Keratinocyte (primary cell): Measurements from ENCODE around the gene KCNV2. TPM values are rescaled to one million over a fixed set of nuclear protein-coding genes. Genes with fewer than 3 reads are reported as not detected.

Source experiments
- DNase-seq: peaks from one replicate; pipeline ENCODE4 v3.0.0-alpha.2; 2011; ENCODE audit warnings: low read depth, missing footprints, low spot score
- FAIRE-seq: peaks from 2 replicates; lab custom pipeline; 2011; peaks lifted over from hg19 to GRCh38; lab: Jason Lieb, UNC
- H2AFZ ChIP-seq: 2 replicates; pipeline ENCODE4 v1.6.0; 2012; ENCODE audit warnings: low read length, control low read depth, inconsistent platforms; ENCODE audit not compliant: control insufficient read depth
- H3K27ac ChIP-seq: 2 replicates; pipeline ENCODE4 v1.5.1; 2011; ENCODE audit warnings: low read length; ENCODE audit not compliant: control insufficient read depth, insufficient read depth
- H3K27me3 ChIP-seq: 3 replicates; pipeline ENCODE4 v1.6.0; 2011; ENCODE audit warnings: low read length; ENCODE audit not compliant: control insufficient read depth, insufficient read depth; ENCODE audit errors: extremely low read depth
- H3K36me3 ChIP-seq, 2 experiments: 2 replicates in 1 of 2; 3 replicates in 1 of 2; pipeline ENCODE4 v1.5.1; 2011; ENCODE audit warnings: low read length in 2 of 2, mild to moderate bottlenecking in 1 of 2; ENCODE audit not compliant: control insufficient read depth in 2 of 2, insufficient read depth in 2 of 2; ENCODE audit errors: extremely low read depth in 1 of 2
- H3K4me1 ChIP-seq: 3 replicates; pipeline ENCODE4 v1.5.1; 2011; ENCODE audit warnings: low read length; ENCODE audit not compliant: control insufficient read depth, insufficient read depth; ENCODE audit errors: extremely low read depth
- H3K4me2 ChIP-seq: 3 replicates; pipeline ENCODE4 v1.6.0; 2011; ENCODE audit warnings: low read depth, low read length; ENCODE audit not compliant: control insufficient read depth, insufficient read depth; ENCODE audit errors: extremely low read depth
- H3K4me3 ChIP-seq, 3 experiments: fragments of 200-600 bp in 1 of 3; sonication (generic) in 1 of 3; 2 replicates in 2 of 3; 3 replicates in 1 of 3; pipeline ENCODE4 v1.5.1; 2011 to 2016; ENCODE audit warnings: low read length in 3 of 3, mild to moderate bottlenecking in 3 of 3, control low read depth in 2 of 3, inconsistent platforms in 1 of 3, low read depth in 1 of 3, mixed read lengths in 1 of 3, mixed run types in 1 of 3, moderate library complexity in 1 of 3; ENCODE audit not compliant: control insufficient read depth in 2 of 3, insufficient read depth in 2 of 3; ENCODE audit errors: extremely low read depth in 1 of 3
- H3K79me2 ChIP-seq: 2 replicates; pipeline ENCODE4 v1.6.0; 2012; ENCODE audit warnings: low read length; ENCODE audit not compliant: control insufficient read depth, insufficient read depth
- H3K9ac ChIP-seq: 3 replicates; pipeline ENCODE4 v1.6.0; 2011; ENCODE audit warnings: low read length; ENCODE audit not compliant: control insufficient read depth, insufficient read depth; ENCODE audit errors: extremely low read depth
- H3K9me1 ChIP-seq: 3 replicates; pipeline ENCODE4 v1.6.0; 2011; ENCODE audit warnings: low read length; ENCODE audit not compliant: control insufficient read depth, insufficient read depth; ENCODE audit errors: extremely low read depth
- H3K9me3 ChIP-seq: 2 replicates; pipeline ENCODE4 v1.5.1; 2012; ENCODE audit warnings: low read depth, low read length; ENCODE audit not compliant: control insufficient read depth
- H4K20me1 ChIP-seq: 3 replicates; pipeline ENCODE4 v1.6.0; 2011; ENCODE audit warnings: low read length; ENCODE audit not compliant: control insufficient read depth, insufficient read depth; ENCODE audit errors: extremely low read depth
- EZH2 ChIP-seq: IDR thresholded peaks from one replicate; pipeline ENCODE4 v1.6.1; 2012; ENCODE audit warnings: inconsistent platforms, mild to moderate bottlenecking, low read length, moderate library complexity
- dilution Hi-C: fragments of 300-500 bp; cut with MboI; formaldehyde crosslinking; loops from one replicate; pipeline ENCODE4 v1.7.0; 2020; ENCODE audit warnings: low sequenced_read_pairs; ENCODE audit not compliant: extremely low pct_ligation_motif_present
- polyA plus RNA-seq, 5 experiments: library from polyadenylated mRNA; depleted of rRNA in 3 of 5; stranded (reverse) in 3 of 5; stranded (forward) in 1 of 5; unstranded in 1 of 5; fragments of >200 nt; gene quantifications; 1 replicate in 1 of 5; 2 replicates in 3 of 5; 3 replicates in 1 of 5; pipeline versions ENCODE4 v1.2.1 to v1.2.3, GENCODE V29; 2011 to 2012; ENCODE audit warnings: missing spikeins in 2 of 5, low read depth in 1 of 5, low replicate concordance in 1 of 5
- TF ChIP-seq, protein P1 (sequence below), 3 experiments: IDR thresholded peaks in 1 of 3; conservative IDR thresholded peaks in 1 of 3; optimal IDR thresholded peaks in 1 of 3; 2 replicates in 2 of 3; 3 replicates in 1 of 3; pipeline versions ENCODE3 to v1.5.1; 2011; ENCODE audit warnings: low read length in 3 of 3, mild to moderate bottlenecking in 3 of 3, moderate library complexity in 2 of 3, control low read depth in 1 of 3, inconsistent platforms in 1 of 3; ENCODE audit not compliant: insufficient read depth in 2 of 3; ENCODE audit errors: extremely low read depth in 1 of 3

The KCNV2 gene
- polyA plus RNA-seq, 1 donor (not counting 4 experiments of a cell fraction or from before 2014, with no cell fraction given) = not detected

- H4K20me1 ChIP-seq = no peaks in the 10 kb centered on the region
- dilution Hi-C loops = no loop called here
- DNase-seq = no peak
- H3K4me1 ChIP-seq = no peaks in the 10 kb centered on the region
- H3K27ac ChIP-seq = no peak overlapping the region
- H3K4me2 ChIP-seq = no peak overlapping the region
- no peak overlapping the region for H3K4me3 ChIP-seq
- H3K36me3 ChIP-seq = peaks cover 0 to 3% of the 10 kb centered on the region in 2 experiments
- no peak for FAIRE-seq
- H3K9ac ChIP-seq = no peak overlapping the region
- no peaks in the 10 kb centered on the region for H3K79me2 ChIP-seq
- TF ChIP-seq EZH2 = no peak
- TF ChIP-seq, protein P1, sequence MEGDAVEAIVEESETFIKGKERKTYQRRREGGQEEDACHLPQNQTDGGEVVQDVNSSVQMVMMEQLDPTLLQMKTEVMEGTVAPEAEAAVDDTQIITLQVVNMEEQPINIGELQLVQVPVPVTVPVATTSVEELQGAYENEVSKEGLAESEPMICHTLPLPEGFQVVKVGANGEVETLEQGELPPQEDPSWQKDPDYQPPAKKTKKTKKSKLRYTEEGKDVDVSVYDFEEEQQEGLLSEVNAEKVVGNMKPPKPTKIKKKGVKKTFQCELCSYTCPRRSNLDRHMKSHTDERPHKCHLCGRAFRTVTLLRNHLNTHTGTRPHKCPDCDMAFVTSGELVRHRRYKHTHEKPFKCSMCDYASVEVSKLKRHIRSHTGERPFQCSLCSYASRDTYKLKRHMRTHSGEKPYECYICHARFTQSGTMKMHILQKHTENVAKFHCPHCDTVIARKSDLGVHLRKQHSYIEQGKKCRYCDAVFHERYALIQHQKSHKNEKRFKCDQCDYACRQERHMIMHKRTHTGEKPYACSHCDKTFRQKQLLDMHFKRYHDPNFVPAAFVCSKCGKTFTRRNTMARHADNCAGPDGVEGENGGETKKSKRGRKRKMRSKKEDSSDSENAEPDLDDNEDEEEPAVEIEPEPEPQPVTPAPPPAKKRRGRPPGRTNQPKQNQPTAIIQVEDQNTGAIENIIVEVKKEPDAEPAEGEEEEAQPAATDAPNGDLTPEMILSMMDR (optimal IDR thresholded peaks at IDR 0.05 in 1 of 3, IDR thresholded peaks at IDR 0.05 in 1 of 3, conservative IDR thresholded peaks at IDR 0.05 in 1 of 3; ENCODE audit: extremely low read depth in 1 of 3, insufficient read depth in 2 of 3, low read length in 3 of 3) = no peak
- H2AFZ ChIP-seq = no peak overlapping the region
- H3K27me3 ChIP-seq = no peaks in the 10 kb centered on the region
- H3K9me3 ChIP-seq = no peaks in the 10 kb centered on the region
- no peaks in the 10 kb centered on the region for H3K9me1 ChIP-seq
These were observed 24.3 kb downstream of the KCNV2 start for GRCh38 chr9:2741441-2742158.

DNA sequence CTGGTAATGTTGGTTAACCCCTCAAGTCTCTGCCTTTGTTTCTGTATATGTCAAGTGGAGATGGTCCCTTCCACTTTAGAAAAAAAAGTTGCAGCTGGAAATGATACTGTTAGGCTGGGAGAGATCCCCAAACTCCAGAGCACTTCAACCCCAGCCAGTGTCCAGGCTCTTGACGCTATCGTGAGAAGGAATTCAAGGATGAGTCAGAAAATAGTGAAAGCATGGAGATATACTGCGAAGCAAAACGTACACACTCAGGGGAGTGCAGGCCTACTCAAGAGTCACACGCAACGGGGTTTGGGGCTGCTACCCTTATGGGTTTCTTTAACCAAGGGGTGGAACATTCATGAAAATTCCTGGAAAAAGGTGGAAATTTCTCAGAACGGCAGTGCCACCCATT, 24.9 kb downstream of the KCNV2 start:
- Histone ChIP-seq H3K27ac (no peak overlapping the region), H3K9ac (no peak overlapping the region), H3K79me2 (no peaks in the 10 kb centered on the region), H3K9me1 (no peaks in the 10 kb centered on the region), H3K4me2 (no peak overlapping the region), H3K4me1 (no peaks in the 10 kb centered on the region), H3K9me3 (no peaks in the 10 kb centered on the region), H3K4me3 (no peak overlapping the region), H2AFZ (no peak overlapping the region), H3K36me3 (peaks cover 0 to 3% of the 10 kb centered on the region in 2 experiments), H4K20me1 (no peaks in the 10 kb centered on the region), H3K27me3 (no peaks in the 10 kb centered on the region)
- dilution Hi-C loops = no loop called here
- FAIRE-seq (no peak), DNase-seq (no peak)
- TF ChIP-seq, protein P1 (optimal IDR thresholded peaks at IDR 0.05 in 1 of 3, IDR thresholded peaks at IDR 0.05 in 1 of 3, conservative IDR thresholded peaks at IDR 0.05 in 1 of 3; ENCODE audit: extremely low read depth in 1 of 3, insufficient read depth in 2 of 3, low read length in 3 of 3) = no peak
- TF ChIP-seq EZH2 = no peak
